ENCODE measurements around the gene BSN.

Gene BSN, protein sequence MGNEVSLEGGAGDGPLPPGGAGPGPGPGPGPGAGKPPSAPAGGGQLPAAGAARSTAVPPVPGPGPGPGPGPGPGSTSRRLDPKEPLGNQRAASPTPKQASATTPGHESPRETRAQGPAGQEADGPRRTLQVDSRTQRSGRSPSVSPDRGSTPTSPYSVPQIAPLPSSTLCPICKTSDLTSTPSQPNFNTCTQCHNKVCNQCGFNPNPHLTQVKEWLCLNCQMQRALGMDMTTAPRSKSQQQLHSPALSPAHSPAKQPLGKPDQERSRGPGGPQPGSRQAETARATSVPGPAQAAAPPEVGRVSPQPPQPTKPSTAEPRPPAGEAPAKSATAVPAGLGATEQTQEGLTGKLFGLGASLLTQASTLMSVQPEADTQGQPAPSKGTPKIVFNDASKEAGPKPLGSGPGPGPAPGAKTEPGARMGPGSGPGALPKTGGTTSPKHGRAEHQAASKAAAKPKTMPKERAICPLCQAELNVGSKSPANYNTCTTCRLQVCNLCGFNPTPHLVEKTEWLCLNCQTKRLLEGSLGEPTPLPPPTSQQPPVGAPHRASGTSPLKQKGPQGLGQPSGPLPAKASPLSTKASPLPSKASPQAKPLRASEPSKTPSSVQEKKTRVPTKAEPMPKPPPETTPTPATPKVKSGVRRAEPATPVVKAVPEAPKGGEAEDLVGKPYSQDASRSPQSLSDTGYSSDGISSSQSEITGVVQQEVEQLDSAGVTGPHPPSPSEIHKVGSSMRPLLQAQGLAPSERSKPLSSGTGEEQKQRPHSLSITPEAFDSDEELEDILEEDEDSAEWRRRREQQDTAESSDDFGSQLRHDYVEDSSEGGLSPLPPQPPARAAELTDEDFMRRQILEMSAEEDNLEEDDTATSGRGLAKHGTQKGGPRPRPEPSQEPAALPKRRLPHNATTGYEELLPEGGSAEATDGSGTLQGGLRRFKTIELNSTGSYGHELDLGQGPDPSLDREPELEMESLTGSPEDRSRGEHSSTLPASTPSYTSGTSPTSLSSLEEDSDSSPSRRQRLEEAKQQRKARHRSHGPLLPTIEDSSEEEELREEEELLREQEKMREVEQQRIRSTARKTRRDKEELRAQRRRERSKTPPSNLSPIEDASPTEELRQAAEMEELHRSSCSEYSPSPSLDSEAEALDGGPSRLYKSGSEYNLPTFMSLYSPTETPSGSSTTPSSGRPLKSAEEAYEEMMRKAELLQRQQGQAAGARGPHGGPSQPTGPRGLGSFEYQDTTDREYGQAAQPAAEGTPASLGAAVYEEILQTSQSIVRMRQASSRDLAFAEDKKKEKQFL (N-terminal part only)

DNA sequence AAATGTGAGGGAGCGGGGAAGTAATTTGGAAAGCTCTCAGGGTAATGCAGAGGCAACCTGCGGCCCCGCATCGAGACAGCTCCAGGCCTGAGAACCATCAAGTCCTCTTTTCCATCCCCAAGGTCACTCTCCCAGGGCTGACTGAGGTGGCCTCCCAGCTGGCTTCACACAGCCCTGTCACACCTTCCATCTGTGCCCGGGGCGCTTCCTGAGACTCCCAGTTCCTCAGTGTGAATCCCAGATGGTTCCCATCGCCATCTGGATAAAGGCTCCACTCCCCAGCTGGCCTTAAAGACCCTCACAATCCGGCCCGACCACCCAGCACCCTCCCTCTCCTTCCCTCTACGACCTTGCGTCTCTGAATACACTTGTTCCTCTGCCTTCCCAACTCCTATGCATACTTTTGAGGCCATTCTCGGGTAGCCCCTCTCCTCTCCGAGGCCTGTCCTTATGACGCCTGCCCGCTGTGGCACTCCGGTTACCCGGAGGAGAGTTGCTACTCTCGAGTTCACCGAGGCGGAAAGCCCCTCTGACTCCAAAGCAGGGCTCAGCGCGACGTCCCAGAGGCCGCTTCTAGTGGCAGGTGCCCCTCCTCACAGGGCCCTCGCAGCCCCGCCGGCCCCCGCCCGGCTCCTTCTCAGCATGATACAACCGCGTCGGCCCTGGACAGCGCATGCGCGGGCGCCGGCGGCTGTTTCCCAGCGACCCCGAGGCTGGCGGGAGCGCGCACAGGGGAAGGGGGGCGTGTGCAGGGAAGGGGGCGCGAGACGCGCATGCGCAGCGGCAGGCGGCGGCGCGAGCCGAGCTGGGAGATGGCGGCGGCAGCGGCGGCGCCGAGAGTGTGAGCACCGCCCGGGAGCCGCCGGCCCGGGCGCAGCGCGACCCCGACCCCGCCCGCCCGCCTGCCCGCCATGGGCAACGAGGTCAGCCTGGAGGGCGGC, at the start of gene BSN:
TSS of gene BSN (plus strand) at position 786 of the 941 bp plus-strand sequence. CDS start at position 912, 126 bp downstream.
- peak within 1 kb of the TSS; percentile 58 for H3K4me3 ChIP-seq (ENCODE audit: low read depth, low read length)
- TF ChIP-seq, protein P1, sequence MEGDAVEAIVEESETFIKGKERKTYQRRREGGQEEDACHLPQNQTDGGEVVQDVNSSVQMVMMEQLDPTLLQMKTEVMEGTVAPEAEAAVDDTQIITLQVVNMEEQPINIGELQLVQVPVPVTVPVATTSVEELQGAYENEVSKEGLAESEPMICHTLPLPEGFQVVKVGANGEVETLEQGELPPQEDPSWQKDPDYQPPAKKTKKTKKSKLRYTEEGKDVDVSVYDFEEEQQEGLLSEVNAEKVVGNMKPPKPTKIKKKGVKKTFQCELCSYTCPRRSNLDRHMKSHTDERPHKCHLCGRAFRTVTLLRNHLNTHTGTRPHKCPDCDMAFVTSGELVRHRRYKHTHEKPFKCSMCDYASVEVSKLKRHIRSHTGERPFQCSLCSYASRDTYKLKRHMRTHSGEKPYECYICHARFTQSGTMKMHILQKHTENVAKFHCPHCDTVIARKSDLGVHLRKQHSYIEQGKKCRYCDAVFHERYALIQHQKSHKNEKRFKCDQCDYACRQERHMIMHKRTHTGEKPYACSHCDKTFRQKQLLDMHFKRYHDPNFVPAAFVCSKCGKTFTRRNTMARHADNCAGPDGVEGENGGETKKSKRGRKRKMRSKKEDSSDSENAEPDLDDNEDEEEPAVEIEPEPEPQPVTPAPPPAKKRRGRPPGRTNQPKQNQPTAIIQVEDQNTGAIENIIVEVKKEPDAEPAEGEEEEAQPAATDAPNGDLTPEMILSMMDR (IDR thresholded peaks at IDR 0.05; ENCODE audit: low read depth, low read length) = no peak
- DNase-seq (ENCODE audit: low read depth) = peak; percentile 88

DNA sequence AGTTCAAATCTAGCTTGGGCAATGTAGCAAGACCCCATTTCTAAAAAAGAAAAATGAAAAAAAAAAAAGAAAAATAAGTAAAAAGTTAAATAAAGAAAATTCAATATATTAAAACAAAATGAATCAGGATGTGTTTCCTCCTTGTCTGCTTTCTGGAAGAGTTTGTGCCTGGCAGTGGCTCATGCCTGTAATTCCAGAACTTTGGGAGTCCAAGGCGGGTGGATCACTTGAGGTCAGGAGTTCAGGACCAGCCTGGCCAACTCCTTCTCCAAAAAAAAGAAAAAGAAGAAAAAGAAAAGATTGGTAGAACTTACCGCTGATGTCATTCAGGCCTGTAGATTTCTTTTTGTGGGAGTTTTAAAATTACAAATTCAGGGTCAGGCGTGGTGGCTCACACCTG, 47.4 kb upstream of the BSN start:
- DNase-seq (ENCODE audit: low read depth) = no peak
- no peak overlapping the region for H3K4me3 ChIP-seq (ENCODE audit: low read depth, low read length)
- no peak for TF ChIP-seq MYC (IDR thresholded peaks at IDR 0.05; ENCODE audit: low read depth, low read length)
- TF ChIP-seq, protein P1 (IDR thresholded peaks at IDR 0.05; ENCODE audit: low read depth, low read length) = no peak
- TF ChIP-seq POLR2A (IDR thresholded peaks at IDR 0.05; ENCODE audit: extremely low read depth, insufficient read length) = no peak
- TF ChIP-seq, protein P2, sequence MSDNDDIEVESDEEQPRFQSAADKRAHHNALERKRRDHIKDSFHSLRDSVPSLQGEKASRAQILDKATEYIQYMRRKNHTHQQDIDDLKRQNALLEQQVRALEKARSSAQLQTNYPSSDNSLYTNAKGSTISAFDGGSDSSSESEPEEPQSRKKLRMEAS (IDR thresholded peaks at IDR 0.05; ENCODE audit: low read depth, low read length) = no peak

DNA sequence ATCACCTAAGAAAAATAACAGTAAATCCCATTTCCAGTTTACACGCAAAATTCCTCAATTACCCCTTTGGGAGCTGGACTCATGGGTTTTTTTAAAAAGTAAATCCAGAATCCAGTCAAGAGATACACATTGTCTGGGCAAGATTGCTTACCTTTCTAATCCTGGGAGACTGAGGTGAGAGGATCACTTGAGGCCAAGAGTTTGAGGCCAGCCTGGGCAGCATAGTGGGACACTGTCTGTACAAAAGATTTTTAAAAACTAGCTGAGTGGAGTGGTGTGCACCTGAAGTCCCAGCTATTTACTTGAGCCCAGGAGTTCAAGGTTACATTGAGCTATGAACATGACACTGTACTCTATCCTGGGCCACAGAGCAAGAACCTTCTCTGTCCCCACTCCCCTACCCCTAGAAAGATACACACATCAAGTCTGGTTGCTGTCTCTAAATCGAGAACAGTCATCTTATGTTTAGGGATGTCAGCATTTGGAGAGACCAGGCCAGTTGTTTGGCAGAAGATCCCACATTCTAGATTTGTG, 45.2 kb upstream of the BSN start:
- no peak overlapping the region for H3K4me3 ChIP-seq (ENCODE audit: low read depth, low read length)
- TF ChIP-seq POLR2A (IDR thresholded peaks at IDR 0.05; ENCODE audit: extremely low read depth, insufficient read length) = no peak
- no peak for TF ChIP-seq MYC (IDR thresholded peaks at IDR 0.05; ENCODE audit: low read depth, low read length)
- TF ChIP-seq, protein P1 (IDR thresholded peaks at IDR 0.05; ENCODE audit: low read depth, low read length) = no peak
- TF ChIP-seq, protein P2 (IDR thresholded peaks at IDR 0.05; ENCODE audit: low read depth, low read length) = no peak
- DNase-seq (ENCODE audit: low read depth) = no peak

DNA sequence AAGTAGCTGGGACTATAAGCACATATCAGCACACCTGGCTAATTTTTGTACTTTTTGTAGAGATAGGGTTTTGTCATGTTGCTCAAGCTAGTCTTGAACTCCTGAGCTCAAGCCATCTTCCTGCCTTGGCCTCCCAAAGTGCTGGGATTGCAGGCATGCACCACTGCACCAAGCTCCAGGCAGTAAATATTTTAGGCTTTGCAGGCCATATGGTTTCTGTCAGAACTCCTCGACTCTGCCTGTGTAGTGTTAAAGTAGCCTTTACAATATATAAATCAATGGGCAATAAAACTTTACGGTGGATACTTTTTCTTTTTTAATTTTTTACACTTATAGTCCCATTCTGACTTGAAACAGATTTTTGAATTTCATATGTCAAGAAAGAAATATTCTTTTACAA, 42.6 kb upstream of the BSN start:
- no peak overlapping the region for H3K4me3 ChIP-seq (ENCODE audit: low read depth, low read length)
- TF ChIP-seq, protein P1 (IDR thresholded peaks at IDR 0.05; ENCODE audit: low read depth, low read length) = no peak
- TF ChIP-seq, protein P2 (IDR thresholded peaks at IDR 0.05; ENCODE audit: low read depth, low read length) = no peak
- TF ChIP-seq POLR2A (IDR thresholded peaks at IDR 0.05; ENCODE audit: extremely low read depth, insufficient read length) (no peak), MYC (IDR thresholded peaks at IDR 0.05; ENCODE audit: low read depth, low read length) (no peak)
- DNase-seq (ENCODE audit: low read depth) = no peak

Data from NB4 (cell line).